K562 (cell line): ENCODE measurements around the gene HSD17B12. TPM values are rescaled to one million over a fixed set of nuclear protein-coding genes. Genes with fewer than 3 reads are reported as not detected.
A peak's percentile ranks its signal among the peaks of the same experiment; 100 is the strongest.

Experiments
- CEBPG ChIP-seq, 3 experiments: fragments of 200-800 bp in 1 of 3; sonication (Bioruptor generic) in 1 of 3; sonication (generic) in 1 of 3; formaldehyde crosslinking in 1 of 3; IDR thresholded peaks in 2 of 3; conservative IDR thresholded peaks in 1 of 3; 2 replicates each; pipeline versions ENCODE4 v1.6.1 to v1.8.0; 2016 to 2022; ENCODE audit warnings: missing compliant biosample characterization in 2 of 3, missing genetic modification characterization in 2 of 3, mild to moderate bottlenecking in 1 of 3, missing genetic modification reagents in 1 of 3
- HDAC1 ChIP-seq, 2 experiments: fragments of 450-650 bp; IDR thresholded peaks; 2 replicates each; pipeline ENCODE4 v1.6.1; 2016 to 2017; ENCODE audit warnings: inconsistent platforms in 1 of 2, mild to moderate bottlenecking in 1 of 2, moderate library complexity in 1 of 2
- HMBOX1 ChIP-seq: sonication (generic); IDR thresholded peaks from 2 replicates; pipeline ENCODE4 v1.6.1; 2016
- ZNF121 ChIP-seq: sonication (generic); formaldehyde crosslinking; conservative IDR thresholded peaks from 2 replicates; pipeline ENCODE4 v1.8.0; 2022; ENCODE audit warnings: missing genetic modification reagents
- ZNF134 ChIP-seq: fragments of 250-450 bp; sonication (Bioruptor Pico); conservative IDR thresholded peaks from 2 replicates; pipeline ENCODE4 v1.4.0; 2020
- ZNF277 ChIP-seq: fragments of 250-450 bp; sonication (Bioruptor Pico); IDR thresholded peaks from 2 replicates; pipeline ENCODE4 v1.8.0; 2022; ENCODE audit warnings: inconsistent platforms, mild to moderate bottlenecking, moderate library complexity, borderline replicate concordance
- ZNF561 ChIP-seq: fragments of 450-650 bp; formaldehyde crosslinking; conservative IDR thresholded peaks from 2 replicates; pipeline ENCODE4 v1.4.0; 2020; ENCODE audit warnings: mild to moderate bottlenecking, moderate library complexity
- polyA plus RNA-seq, 8 experiments: library from polyadenylated mRNA; depleted of rRNA in 4 of 8; stranded (reverse) in 5 of 8; unstranded in 3 of 8; fragments of >200 nt; fragmentation: Nextera tagmentation in 2 of 8; fragmentation: Illumina TruSeq in 1 of 8; extraction: Ambion mirVana in 2 of 8; extraction: Trizol in 1 of 8; gene quantifications; 2 replicates each; pipeline versions ENCODE4 v1.2.1 to v1.2.3, GENCODE V29; 2011 to 2014; ENCODE audit warnings: inconsistent platforms in 1 of 8, missing spikeins in 1 of 8
- total RNA-seq, 7 experiments: library from RNA; depleted of rRNA in 6 of 7; stranded (reverse); fragments of >200 nt in 6 of 7; fragmentation: Illumina TruSeq in 2 of 7; extraction: Trizol in 2 of 7; gene quantifications; 2 replicates each; pipeline versions ENCODE4 v1.2.1 to v1.2.3, GENCODE V29; 2011 to 2021; ENCODE audit warnings: low replicate concordance in 1 of 7

The HSD17B12 gene
- total and polyA plus RNA-seq, 9 of the 15 experiments (the other 6 are each of a cell fraction or from before 2014, with no cell fraction given), result 9.1 to 34.5 (median 23.3) TPM

GRCh38 chr11:43746670-43747069, 66.1 kb downstream of the HSD17B12 start (continued):
- no peak for TF ChIP-seq ZNF277 (CRISPR knock-in tag)
- TF ChIP-seq ZNF121, result no peak
- TF ChIP-seq HMBOX1, result no peak
- TF ChIP-seq HDAC1 (IDR thresholded peaks at IDR 0.05), result peak in 1 of 2 experiments; percentile 40; a peak in 1 of 4 replicates
- TF ChIP-seq CEBPG (CRISPR knock-in tag; IDR thresholded peaks at IDR 0.05), result no peak
- peak in 1 of 2 experiments; percentile 43; a peak in 1 of 4 replicates for TF ChIP-seq CEBPG (tag; conservative IDR thresholded peaks at IDR 0.05 in 1 of 2, IDR thresholded peaks at IDR 0.05 in 1 of 2)
- no peak for TF ChIP-seq ZNF134 (CRISPR knock-in tag)
- TF ChIP-seq ZNF561 (CRISPR knock-in tag), result no peak
